WERI-Rb-1 (cell line): Measurements from ENCODE around the gene WDR7.

Experiments used
- DNase-seq: peaks from one replicate; pipeline ENCODE4 v3.0.0-alpha.2; 2020
- H3K27ac ChIP-seq: fragments of 250-450 bp; sonication (Bioruptor Pico); 2 replicates; pipeline ENCODE4 v1.5.1; 2020; ENCODE audit warnings: mild to moderate bottlenecking, moderate library complexity
- H3K27me3 ChIP-seq: fragments of 250-450 bp; sonication (Bioruptor Pico); 2 replicates; pipeline ENCODE4 v1.5.1; 2021; ENCODE audit warnings: mild to moderate bottlenecking, low read depth, moderate library complexity; ENCODE audit not compliant: insufficient read depth, severe bottlenecking
- H3K36me3 ChIP-seq: fragments of 250-450 bp; sonication (Bioruptor Pico); 2 replicates; pipeline ENCODE4 v1.5.1; 2020; ENCODE audit warnings: mild to moderate bottlenecking, moderate library complexity
- H3K4me3 ChIP-seq: 2 replicates; pipeline ENCODE4 v1.5.1; 2011; ENCODE audit warnings: low read depth, mild to moderate bottlenecking, control low read depth, low read length
- H3K9me3 ChIP-seq: fragments of 250-450 bp; sonication (Bioruptor Pico); 2 replicates; pipeline ENCODE4 v1.5.1; 2021; ENCODE audit warnings: mild to moderate bottlenecking, moderate library complexity; ENCODE audit not compliant: severe bottlenecking
- CTCF ChIP-seq: IDR thresholded peaks from 2 replicates; pipeline ENCODE4 v1.5.1; 2011; ENCODE audit warnings: low read depth, mild to moderate bottlenecking, control low read depth, inconsistent platforms, low read length

WDR7 gene

GRCh38 chr18:56676639-56677038, 25.5 kb downstream of the WDR7 start:
- Histone ChIP-seq H3K27me3 (no peaks in the 10 kb centered on the region), H3K9me3 (no peaks in the 10 kb centered on the region), H3K4me3 (no peak overlapping the region), H3K27ac (no peak overlapping the region), H3K36me3 (peaks cover 8% of the 10 kb centered on the region)
- TF ChIP-seq CTCF = no peak
- DNase-seq = no peak

GRCh38 chr18:56678836-56679565, 27.8 kb downstream of the WDR7 start:
- peaks cover 9% of the 10 kb centered on the region for H3K36me3 ChIP-seq
- H3K4me3 ChIP-seq = no peak overlapping the region
- no peaks in the 10 kb centered on the region for H3K27me3 ChIP-seq
- TF ChIP-seq CTCF = no peak
- no peaks in the 10 kb centered on the region for H3K9me3 ChIP-seq
- DNase-seq = no peak
- H3K27ac ChIP-seq = no peak overlapping the region

- Histone ChIP-seq H3K4me3 (no peak overlapping the region), H3K9me3 (no peaks in the 10 kb centered on the region), H3K36me3 (peaks cover 15% of the 10 kb centered on the region), H3K27ac (no peak overlapping the region), H3K27me3 (no peaks in the 10 kb centered on the region)
- no peak for DNase-seq
- TF ChIP-seq CTCF = no peak
These were observed 33.1 kb downstream of the WDR7 start for GRCh38 chr18:56684277-56684676.

- no peaks in the 10 kb centered on the region for H3K27me3 ChIP-seq
- peaks cover 7% of the 10 kb centered on the region for H3K36me3 ChIP-seq
- no peaks in the 10 kb centered on the region for H3K9me3 ChIP-seq
- no peak for TF ChIP-seq CTCF
- H3K27ac ChIP-seq = no peak overlapping the region
- no peak for DNase-seq
- no peak overlapping the region for H3K4me3 ChIP-seq
These were observed 40.4 kb downstream of the WDR7 start for GRCh38 chr18:56691530-56691929.

DNA sequence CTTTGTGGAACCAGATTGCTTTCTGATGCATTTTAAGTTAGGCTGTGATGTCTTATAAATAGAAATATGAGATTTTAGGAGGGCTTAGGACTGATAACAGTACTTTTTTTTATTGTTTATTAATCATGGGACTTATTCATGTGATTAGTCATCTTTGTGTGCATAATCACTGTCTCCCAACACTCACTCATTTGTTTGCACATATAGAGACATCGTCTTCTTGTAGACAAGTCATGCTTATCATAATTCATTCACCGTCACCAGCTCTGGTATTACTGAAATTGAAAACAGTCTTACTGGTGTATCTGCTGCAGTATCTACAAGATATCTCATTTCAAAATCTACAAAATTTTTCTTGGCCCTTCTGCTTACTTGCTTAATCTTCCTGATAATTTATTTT, 45.8 kb downstream of the WDR7 start:
- no peak for DNase-seq
- no peak overlapping the region for H3K4me3 ChIP-seq
- no peaks in the 10 kb centered on the region for H3K9me3 ChIP-seq
- no peaks in the 10 kb centered on the region for H3K27me3 ChIP-seq
- TF ChIP-seq CTCF = no peak
- H3K27ac ChIP-seq = no peak overlapping the region
- H3K36me3 ChIP-seq = peaks cover 9% of the 10 kb centered on the region

GRCh38 chr18:56702946-56703345, 51.8 kb downstream of the WDR7 start:
- peak; percentile 41 for DNase-seq
- no peaks in the 10 kb centered on the region for H3K9me3 ChIP-seq
- H3K27me3 ChIP-seq = no peaks in the 10 kb centered on the region
- no peak overlapping the region for H3K4me3 ChIP-seq
- H3K27ac ChIP-seq = no peak overlapping the region
- TF ChIP-seq CTCF = peak; percentile 37
- H3K36me3 ChIP-seq = no peaks in the 10 kb centered on the region
